ENCODE measurements around the gene RDX.
"Not testable (repeated sequence)": the region's sequence is repeated elsewhere in the genome, so short reads cannot be mapped to it uniquely, and the experiment has no call there.

RDX gene

DNA sequence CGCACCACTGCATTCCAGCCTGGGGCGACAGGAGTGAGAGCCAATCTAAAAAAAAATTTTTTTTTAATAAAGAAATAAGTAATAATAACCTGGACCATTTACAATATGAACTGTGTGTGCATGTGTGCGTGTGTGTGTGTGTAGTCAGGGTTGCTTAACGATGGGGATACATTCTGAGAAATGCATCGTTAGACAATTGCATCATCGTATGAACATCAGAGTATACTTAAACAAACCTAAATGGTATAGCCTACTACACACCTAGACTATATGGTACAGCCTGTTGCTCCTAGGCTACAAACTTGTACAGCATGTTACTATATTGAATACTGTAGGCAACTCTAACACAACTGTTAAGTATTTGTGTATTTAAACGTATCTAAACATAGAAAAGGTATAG, 26.4 kb downstream of the RDX start:
- DNase-seq = no peak

DNA sequence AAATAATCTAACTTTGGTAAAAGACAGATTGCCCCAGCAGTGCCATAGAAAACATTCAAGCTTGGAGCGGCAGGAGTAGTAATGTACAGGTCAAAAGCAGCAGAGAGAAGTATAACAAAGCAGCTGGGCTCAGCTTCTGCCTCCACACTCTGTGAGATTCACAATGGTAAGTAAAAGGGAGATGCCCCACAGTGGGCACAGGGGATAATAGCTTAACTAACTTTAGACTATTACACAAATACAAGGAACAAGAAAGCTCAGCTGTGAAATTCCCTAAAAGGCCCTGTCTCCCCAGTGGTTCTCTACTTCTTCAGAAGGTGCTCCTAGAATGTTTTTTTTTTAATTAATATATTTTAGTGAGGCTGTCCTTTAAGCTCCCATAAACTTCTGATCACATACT, 28.0 kb downstream of the RDX start:
- DNase-seq = no peak

DNA sequence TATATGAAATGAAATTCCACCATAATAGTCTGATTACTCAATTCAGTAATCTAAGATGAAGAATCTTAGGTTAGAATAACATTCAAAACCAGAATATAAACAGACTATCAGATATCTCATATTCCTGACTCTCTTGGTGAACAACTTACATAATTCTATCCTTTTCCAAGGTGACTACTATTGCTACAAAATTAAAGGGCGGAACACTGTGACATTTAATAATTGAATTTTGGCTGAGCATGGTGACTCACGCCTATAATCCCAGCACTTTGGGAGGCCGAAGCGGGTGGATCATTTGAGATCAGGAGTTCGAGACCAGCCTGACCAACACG, 34.4 kb downstream of the RDX start:
- DNase-seq = no peak

DNA sequence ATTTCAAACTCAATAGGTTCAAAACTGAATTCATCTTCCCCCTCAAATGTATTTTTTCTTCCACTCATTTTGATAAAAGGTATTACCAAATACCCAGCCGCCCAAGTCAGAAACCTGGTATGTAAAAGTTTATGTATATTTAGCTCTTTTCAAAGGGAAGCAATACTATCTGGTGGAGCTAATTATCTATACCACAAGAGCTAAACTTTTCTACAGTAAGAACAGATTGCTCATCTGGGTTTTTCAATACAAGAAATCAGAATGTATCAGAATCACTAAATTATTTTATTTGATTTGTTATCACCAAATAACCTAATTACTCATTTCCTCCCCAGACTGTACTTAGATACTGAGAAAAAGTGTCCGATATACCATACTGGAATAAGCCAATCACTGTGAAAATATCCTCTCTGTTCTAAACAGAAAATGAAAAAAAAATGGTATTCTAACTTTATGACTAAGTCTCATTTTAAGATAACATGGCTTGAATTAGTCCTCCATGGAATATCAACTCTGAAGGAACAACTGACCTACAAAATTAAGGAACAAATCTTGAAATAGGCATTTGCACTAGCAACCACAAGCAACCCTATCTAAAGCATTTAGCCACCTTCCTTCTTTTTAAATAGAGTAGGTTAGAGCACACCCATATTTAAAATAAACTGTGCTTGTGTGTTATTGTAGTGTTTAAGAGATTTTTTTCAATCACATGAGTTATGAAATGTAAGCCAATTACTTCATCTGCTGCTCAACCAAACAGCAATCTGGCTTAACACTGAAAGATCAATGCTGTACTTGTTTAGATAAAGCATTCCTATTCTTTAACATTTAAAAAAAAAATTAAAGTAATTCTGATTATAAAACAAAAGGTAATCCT, 35.0 kb downstream of the RDX start:
- DNase-seq = no peak

DNA sequence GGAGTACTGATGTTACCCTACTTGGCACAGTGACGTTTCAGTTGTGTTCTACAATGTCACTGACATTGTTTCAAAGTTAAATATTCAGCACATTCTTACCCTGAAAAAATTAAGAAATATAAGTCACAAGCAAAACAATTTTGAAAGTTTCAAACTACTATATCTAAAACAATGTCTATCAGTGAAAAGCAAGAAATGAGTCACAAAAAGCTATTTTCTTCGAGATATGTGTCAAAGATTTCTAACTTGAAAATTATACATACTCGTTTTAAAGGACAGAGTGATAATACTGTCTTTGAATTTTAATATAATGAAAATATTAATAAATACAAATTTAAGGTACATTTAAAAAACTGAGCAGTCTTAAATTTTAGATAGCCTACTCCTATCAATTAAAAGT, 42.9 kb downstream of the RDX start:
- no peak for DNase-seq

DNA sequence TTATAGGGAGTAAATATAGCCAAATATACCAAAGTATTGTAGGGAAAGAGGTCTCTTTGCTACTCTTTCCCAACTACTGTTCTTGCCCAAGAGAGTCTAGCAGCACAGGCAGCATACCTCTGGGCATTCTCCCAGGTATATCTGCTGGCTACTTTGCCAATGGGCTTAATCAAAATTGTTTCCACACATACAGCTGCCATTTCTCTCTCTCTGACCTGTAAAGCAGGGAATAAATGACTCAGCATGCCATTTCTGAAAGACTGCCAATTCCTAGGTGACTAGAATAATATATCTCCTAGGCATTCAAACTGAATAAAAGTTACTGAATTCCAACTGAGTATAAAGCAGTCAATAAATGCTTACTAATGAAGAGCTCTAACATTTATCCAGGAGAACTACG, 44.6 kb downstream of the RDX start:
- no peak for DNase-seq

DNA sequence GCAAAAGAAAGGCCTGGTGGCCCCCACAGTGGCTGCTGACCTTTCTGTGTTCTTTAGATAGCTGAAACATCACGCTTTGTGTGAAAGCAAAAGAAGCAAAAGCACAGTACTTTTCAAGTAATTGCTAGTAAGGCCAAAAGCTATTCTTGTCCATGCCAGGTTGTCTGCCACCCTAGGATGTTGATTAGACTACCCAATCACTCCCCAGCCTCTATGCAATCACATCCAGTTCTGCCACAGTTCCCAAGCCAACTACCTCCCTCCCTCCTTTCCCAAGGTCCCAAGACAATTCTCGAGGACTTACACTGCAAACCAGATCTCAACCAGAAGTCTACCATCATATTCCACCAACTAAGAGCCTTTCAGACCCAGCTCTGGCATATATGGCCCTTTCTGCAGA, 46.2 kb downstream of the RDX start:
- DNase-seq = no peak

DNA sequence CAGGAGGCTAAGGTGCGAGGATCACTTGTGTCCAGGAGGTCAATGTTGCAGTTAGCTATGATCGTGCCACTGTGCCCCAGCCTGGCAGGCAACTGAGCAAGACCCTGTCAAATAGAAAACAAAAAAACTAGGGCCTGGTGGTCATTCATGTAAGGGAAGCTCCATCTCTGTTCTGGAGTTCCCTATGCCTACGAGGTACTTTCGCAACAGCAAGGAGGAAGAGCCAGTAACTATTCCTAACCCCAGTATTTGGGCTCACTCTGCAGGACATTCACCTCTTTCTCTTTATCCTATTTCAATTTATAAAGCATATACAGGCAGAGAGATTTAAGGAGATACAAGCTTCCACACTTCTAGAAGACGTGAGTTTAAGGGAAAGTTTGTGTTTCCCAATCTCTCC, 46.6 kb downstream of the RDX start:
- no peak for DNase-seq

DNA sequence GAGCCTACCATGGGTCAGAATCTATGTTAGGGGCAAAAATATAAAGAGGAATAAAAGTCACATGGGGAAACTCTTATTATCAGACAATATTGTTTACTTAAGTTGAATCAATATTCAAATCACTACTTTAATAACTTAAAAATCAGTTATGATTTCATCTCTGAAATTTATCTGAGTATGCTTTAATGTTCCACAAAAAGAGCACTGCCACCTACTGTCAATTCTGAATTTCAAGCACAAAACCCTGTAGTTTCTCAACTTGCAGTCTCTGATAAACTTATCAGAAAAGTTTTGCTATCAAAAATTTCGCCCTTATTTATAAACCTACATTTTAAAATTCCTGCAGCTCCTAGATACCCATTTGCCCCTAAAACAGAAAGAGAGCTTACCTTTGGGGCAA, 47.3 kb downstream of the RDX start:
- no peak for DNase-seq

DNA sequence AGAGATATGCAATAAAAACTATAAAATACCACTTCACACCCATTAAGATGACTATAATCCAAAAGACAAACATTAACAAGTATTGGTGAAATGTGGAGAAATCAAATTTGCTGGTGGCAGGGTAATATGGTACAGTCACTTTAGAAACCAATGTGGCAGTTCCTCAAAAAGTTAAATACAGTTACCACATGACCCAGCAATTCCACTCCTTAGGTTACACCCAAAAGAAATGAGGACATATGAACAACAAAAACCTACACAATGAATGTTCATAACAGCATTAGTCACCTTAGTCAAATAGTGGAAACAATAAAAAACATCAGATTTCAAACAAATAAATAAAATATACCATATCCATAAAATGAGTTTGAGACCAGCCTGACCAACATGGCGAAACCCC, 52.6 kb downstream of the RDX start:
- no peak for DNase-seq

DNA sequence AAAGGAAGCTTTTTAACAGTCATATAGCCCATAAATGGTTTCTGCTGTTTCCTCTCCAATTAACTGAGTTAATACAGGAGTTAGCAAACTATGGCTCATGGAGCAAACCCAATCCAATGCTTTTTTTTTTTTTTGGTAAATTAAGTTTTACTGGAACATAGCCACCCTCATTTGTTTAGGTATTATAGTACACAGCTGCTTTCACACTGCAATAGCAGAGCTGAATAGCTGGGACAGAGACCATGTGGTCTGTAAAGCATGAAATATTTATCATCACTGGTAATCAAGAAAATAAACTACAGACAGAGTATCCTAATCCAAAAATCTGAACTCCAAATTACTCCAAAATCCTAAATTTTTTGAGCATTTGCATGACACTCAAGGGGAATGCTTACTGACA, 53.7 kb downstream of the RDX start:
- DNase-seq = no peak

DNA sequence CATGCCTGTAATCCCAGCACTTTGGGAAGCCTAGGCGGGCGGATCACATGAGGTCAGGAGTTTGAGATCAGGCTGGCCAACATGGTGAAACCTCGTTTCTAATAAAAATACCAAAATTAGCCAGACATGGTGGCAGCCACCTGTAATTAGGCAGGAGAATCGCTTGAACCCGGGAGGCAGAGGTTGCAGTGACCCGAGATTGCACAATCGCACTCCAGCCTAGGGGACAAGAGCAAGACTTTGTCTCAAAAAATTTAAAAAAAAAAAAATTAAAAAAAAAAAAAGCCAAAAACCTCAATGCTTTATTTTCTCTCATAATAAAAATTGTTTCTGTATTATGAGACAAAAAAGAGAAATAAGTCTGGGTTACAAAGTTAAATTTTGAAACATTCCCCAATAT, 54.2 kb downstream of the RDX start:
- no peak for DNase-seq

DNA sequence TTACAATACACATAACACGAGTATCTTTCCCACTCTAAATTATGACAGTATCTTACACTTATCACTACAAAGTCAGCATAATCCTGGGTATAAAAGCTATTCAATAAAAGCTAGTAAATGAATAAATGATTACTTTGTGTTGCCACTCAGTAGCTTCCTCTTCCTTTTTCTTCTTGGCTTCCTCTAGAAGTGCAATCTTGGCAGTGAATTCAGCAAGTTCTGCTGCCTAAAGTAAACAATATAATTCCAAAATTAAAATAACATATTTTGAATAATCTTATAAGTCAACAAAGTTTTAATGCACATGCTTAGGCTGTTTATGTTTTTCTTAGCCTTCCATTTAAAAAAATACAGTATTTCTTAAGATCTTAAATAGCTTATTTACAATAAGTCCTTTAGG, 60.4 kb downstream of the RDX start:
- no peak for DNase-seq

DNA sequence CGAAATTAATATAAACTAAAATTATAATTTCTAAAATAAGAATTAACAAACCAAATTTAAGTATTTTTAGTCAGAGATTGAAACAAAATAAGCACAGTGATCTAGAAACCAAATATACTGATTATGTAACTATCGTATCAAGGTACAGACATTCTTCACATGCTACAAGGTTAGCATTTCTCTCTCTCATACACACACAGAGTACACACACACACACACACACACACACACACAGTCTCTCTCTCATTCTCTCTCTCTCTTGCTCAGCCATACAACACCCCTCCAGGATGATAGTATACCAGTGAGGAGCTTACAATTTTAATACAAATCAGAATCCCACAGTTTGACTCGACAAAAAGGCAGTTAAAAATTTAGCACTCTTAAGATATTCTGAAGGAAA, 66.0 kb downstream of the RDX start:
- no peak for DNase-seq

DNA sequence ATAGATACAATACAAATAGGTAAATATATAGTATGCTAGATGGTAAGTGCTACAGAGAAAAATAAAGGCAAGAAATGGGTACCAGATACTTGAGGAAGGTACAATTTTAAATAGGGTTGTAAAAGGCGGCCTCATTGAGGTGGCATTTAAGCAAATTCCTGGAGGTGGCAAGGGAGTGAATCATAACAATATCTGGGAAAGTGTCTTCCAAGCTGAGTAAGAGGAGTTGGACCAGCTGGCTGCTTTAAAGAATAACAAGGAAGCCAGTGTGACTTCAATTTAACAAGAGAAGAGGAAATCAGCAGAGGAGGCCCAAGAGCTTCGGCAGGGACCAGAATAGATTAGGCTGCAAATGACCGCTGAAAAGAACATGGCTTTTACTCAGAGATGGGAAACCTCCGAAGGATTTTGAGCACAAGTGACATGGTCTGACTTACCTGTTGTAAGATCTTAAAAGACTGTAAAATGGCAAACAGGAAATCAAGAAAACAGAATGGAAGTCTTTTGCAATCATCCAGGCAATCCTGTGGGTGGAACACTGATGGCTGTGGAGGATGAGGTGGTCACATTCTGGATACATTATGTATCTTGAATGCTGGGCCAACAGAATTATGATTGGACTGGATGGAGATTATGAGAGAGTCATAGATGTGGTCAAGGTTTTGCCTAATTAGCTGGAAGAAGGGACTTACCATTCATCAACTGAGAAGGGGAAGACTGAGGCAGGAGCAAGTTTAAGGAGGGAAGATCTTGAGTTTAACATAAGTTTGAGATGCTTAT, 77.2 kb downstream of the RDX start:
- no peak for DNase-seq

DNA sequence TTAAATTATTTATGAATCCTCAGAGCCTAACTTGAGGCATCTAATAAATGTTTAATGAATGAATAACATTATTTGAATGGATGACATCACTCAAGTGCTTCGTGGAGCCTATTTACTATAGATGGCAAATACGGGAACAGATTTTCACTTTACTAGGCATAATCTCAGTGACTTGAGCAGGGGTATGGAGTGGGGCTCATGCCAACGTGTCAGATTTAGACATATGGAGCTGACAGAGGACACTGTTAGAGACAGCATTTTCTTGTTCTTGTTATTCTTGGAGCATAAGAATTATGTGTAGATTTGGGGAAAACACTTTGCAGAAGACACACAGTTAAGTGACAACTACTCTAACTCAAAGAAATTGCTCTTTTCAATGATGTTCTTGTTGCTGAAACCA, 78.5 kb downstream of the RDX start:
- no peak for DNase-seq

DNA sequence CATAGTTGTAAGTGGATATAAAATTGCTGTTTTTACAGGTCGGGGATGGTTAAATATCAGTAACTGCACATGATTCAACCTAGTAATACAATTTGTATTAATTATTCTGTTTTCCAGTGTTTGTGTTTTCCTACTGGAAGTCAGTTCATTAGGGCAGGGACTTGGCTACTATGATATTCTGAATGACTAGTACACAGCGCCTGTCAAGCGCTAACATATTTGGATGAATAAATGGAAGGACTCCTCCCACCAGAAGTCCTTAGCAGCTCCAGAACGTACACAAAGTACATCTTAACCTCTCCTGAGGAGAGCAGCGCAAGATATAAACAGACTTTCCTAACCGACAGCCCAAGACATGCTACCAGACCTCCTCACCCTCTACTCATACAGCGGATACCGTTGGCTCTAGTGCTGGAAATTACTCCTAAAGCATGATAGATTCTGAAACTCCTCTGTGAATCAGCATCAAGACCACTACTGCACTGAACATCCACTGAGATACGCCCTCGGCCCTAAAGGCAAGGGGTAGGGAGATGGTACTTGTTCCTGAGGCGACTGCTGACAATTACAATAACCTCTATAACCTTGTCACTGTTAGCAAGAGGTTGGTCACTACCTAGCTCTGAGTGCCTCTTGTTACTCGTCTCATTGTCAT, 79.1 kb downstream of the RDX start:
- DNase-seq = no peak

DNA sequence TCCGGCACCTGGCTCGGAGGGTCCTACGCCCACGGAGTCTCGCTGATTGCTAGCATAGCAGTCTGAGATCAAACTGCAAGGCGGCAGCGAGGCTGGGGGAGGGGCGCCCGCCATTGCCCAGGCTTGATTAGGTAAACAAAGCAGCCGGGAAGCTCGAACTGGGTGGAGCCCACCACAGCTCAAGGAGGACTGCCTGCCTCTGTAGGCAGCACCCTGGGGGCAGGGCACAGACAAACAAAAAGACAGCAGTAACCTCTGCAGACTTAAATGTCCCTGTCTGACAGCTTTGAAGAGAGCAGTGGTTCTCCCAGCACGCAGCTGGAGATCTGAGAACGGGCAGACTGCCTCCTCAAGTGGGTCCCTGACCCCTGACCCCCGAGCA, 87.1 kb downstream of the RDX start:
- not testable (repeated sequence) for DNase-seq

DNA sequence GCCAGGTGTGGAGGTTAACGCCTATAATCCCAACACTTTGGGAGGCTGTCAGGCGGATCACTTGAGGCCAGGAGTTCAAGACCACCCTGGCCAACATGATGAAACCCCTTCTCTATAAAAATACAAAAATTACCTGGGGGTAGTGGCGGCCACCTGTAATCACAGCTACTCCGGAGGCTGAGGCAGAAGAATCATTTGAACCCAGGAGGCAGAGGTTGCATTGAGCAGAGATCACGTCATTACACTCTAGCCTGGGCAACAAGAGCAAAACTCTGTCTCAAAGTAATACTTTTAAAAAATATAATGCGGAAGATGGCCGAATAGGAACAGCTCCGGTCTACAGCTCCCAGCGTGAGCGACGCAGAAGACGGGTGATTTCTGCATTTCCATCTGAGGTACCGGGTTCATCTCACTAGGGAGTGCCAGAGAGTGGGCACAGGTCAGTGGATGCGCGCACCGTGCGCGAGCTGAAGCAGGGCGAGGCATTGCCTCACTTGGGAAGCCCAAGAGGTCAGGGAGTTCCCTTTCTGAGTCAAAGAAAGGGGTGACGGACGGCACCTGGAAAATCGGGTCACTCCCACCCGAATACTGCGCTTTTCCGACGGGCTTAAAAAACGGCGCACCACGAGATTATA, 87.6 kb downstream of the RDX start:
- not testable (repeated sequence) for DNase-seq

DNA sequence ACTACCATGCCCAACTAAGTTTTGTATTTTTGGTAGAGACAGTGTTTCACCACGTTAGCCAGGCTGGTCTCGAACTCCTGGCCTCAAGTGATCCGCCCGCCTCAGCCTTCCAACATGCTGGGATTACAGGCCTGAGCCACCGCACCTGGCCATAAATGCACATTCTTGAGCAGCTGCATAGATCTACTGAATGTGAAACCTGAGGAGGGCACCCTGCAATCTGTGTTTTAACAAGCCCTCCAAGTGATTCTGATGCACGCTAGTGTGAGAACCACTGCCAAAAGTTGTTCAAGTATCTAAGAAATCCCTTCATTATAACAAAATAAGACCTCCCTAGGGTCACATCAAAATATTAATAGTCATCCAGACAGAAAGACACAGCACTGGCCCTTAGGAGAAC, 89.3 kb downstream of the RDX start:
- DNase-seq = no peak

DNA sequence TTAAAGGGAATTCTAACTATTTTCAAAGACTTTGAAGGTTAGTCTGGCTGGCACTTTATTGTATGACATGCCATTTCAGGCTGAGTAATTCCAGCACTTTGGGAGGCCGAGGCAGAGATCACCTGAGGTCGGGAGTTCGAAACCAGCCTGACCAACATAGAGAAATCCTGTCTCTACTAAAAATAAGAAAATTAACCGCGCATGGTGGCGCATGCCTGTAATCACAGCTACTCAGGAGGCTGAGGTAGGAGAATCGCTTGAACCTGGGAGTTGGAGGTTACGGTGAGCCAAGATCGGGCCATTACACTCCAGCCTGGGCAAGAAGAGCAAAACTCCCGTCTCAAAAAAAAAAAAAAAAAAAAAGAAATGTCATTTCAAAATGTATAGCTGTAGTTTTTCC, 95.6 kb downstream of the RDX start:
- no peak for DNase-seq

DNA sequence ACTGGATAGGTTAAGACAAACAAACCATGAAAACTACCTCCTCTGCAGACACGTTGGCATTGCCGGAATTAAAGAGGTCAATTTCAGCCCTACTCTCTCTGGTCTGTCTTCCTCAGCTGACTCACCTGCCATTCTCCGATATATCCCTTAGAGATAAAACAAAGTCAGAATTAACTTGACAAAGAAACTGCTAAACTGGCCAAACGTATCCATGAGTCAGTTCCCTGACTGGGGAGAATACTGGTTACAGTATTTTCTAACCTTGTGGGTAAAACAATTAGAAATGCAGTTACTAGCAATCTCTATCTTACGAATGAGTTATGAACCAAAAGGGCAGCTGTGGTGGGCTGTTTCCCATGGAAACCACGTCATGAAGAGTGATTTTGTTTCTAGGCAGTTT, 96.2 kb downstream of the RDX start:
- DNase-seq = no peak

DNA sequence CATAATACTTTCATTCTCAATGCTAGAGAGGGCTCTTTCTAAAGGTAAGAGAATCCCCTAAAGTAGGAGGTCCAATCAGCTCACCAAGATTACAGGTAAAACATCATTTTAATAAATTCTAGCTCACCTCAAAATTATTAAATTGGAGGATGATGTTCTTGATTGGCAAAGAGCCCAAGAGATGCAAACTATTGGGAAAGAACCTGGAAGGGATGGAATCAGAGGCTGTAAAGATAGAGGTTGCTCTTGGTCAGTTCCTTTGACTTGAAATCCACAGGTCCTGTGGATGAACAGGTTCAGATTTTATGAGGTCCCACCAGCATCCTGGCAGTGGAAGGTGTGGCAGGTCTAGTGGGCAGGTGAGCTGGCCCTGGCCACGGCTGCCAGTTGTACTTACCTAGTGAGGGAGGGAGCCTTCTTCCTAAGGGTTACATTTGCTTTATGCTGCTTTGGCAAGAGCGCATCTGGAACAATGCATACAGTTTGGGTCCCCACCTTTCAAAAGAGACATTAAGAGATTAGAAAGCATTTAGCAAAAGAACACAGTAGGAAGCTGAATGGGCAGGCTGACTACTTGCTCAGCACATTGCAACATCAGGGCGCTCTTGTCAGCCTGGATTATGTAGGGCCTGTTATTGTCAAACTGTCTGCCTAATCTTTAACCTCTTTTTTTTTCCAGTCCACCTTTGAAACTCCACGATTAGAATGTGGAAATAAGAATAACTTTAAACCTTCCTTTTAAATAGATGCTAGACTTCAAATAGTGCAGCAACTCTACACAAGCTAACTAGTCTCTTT, 97.0 kb downstream of the RDX start:
- no peak for DNase-seq

Data from activated CD4-positive, alpha-beta T cell treated with anti-CD3 and anti-CD28 coated beads for 4 hours (primary cell).